ENCODE results near the gene COX19.

DNA sequence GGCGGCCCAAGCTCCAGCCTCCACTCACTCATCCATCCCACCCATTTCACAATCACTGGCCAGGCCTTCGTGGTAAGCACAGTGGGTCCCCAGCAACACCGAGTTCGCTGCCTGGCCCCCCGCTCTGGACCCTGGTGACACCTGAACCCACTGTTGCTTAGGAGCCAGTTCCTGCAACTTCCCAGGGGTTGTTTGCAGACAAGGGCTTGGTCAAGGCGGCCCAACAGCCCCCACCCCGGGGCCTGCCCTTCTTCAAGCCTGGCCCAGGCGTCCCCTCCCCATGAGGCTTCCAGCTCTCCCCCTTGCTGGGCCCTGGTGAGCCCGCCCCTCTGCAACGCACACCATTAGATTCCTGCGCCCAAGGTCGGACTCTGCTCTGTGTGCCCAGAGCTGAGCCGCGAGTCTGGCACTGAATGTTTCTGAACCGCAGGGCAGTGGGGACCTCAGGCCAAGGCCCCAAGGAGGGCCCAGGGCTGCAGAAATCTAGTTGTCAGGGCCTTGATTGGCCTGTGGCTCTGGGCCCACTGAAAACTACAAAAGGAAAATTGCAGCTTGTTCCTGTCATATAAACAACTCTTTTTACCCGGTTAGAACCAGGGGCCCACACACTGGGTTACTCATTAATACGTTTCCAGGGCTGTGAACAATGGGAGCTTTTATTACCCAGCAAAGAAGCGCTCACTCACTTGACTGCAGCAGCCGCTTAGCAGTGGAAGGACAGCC, 2.1 kb upstream of the COX19 start:
- TF ChIP-seq, protein P1, sequence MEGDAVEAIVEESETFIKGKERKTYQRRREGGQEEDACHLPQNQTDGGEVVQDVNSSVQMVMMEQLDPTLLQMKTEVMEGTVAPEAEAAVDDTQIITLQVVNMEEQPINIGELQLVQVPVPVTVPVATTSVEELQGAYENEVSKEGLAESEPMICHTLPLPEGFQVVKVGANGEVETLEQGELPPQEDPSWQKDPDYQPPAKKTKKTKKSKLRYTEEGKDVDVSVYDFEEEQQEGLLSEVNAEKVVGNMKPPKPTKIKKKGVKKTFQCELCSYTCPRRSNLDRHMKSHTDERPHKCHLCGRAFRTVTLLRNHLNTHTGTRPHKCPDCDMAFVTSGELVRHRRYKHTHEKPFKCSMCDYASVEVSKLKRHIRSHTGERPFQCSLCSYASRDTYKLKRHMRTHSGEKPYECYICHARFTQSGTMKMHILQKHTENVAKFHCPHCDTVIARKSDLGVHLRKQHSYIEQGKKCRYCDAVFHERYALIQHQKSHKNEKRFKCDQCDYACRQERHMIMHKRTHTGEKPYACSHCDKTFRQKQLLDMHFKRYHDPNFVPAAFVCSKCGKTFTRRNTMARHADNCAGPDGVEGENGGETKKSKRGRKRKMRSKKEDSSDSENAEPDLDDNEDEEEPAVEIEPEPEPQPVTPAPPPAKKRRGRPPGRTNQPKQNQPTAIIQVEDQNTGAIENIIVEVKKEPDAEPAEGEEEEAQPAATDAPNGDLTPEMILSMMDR (IDR thresholded peaks at IDR 0.05) = no peak
- TF ChIP-seq POLR2A (IDR thresholded peaks at IDR 0.05) (no peak), POLR2AphosphoS5 (IDR thresholded peaks at IDR 0.05; ENCODE audit: insufficient read depth in 1 of 2, low read depth in 1 of 2) (no peak)
